Measurements from ENCODE around the gene ARL13B.

Gene ARL13B

GRCh38 chr3:94062513-94063404, 82.8 kb downstream of the ARL13B start, which contains the start of the genes DHFR2 and NSUN3:
Gene DHFR2, minus strand, starts transcription at chr3:94062916. Its CDS starts 1,405 bp downstream, at chr3:94061511.
Gene NSUN3, plus strand, starts transcription at chr3:94063061. Its CDS starts 66 bp downstream, at chr3:94063127.
- no peaks in the 10 kb centered on the region for H3K27me3 ChIP-seq (ENCODE audit: control insufficient read depth, low read length)
- peaks cover 41% of the 10 kb centered on the region for H3K36me3 ChIP-seq (ENCODE audit: control insufficient read depth, low read length)
- peaks cover 32% of the 10 kb centered on the region for H3K4me1 ChIP-seq (ENCODE audit: control insufficient read depth, low read length)
- no peaks in the 10 kb centered on the region; the same call in 1 of the 2 replicates for H3K9me3 ChIP-seq (ENCODE audit: control insufficient read depth, insufficient read depth, low read length)
- peaks cover 57% of the 10 kb centered on the region for H3K79me2 ChIP-seq (ENCODE audit: control insufficient read depth, low read length)
- no peaks in the 10 kb centered on the region for H4K20me1 ChIP-seq (ENCODE audit: control insufficient read depth, insufficient read depth, low read depth, low read length)
- no peaks in the 10 kb centered on the region for H3F3A ChIP-seq (ENCODE audit: control insufficient read depth, insufficient read depth)
- H3K4me3 ChIP-seq (ENCODE audit: low read length) = peak within 1 kb of the TSS; percentile 79
- H3K9me2 ChIP-seq (replicated peaks; ENCODE audit: control insufficient read depth, low read length) = no peaks in the 10 kb centered on the region
- H3K27ac ChIP-seq (ENCODE audit: low read depth, low read length) = peak within 1 kb of the TSS; percentile 80
- peak within 1 kb of the TSS; percentile 68 for H3K4me2 ChIP-seq (ENCODE audit: low read length)
- TF ChIP-seq EZH2phosphoT487 (IDR thresholded peaks at IDR 0.05; ENCODE audit: borderline replicate concordance, low read length) (no peak), CTCF (IDR thresholded peaks at IDR 0.05; ENCODE audit: low read depth, low read length, poor library complexity, severe bottlenecking) (no peak)

GRCh38 chr3:94063496-94064119, 83.7 kb downstream of the ARL13B start:
- Histone ChIP-seq H3K4me1 (ENCODE audit: control insufficient read depth, low read length) (peaks cover 32% of the 10 kb centered on the region), H3K27ac (ENCODE audit: low read depth, low read length) (peak overlapping the region; percentile 80), H3K9me2 (replicated peaks; ENCODE audit: control insufficient read depth, low read length) (no peaks in the 10 kb centered on the region), H3K27me3 (ENCODE audit: control insufficient read depth, low read length) (no peaks in the 10 kb centered on the region), H3K79me2 (ENCODE audit: control insufficient read depth, low read length) (peaks cover 58% of the 10 kb centered on the region), H3K9me3 (ENCODE audit: control insufficient read depth, insufficient read depth, low read length) (no peaks in the 10 kb centered on the region; the same call in 1 of the 2 replicates), H4K20me1 (ENCODE audit: control insufficient read depth, insufficient read depth, low read depth, low read length) (no peaks in the 10 kb centered on the region), H3F3A (ENCODE audit: control insufficient read depth, insufficient read depth) (no peaks in the 10 kb centered on the region), H3K36me3 (ENCODE audit: control insufficient read depth, low read length) (peaks cover 42% of the 10 kb centered on the region), H3K4me3 (ENCODE audit: low read length) (peak overlapping the region; percentile 79), H3K4me2 (ENCODE audit: low read length) (peak overlapping the region; percentile 68)
- TF ChIP-seq CTCF (IDR thresholded peaks at IDR 0.05; ENCODE audit: low read depth, low read length, poor library complexity, severe bottlenecking) (no peak), EZH2phosphoT487 (IDR thresholded peaks at IDR 0.05; ENCODE audit: borderline replicate concordance, low read length) (no peak)

- H3K27me3 ChIP-seq (ENCODE audit: control insufficient read depth, low read length) = no peaks in the 10 kb centered on the region
- H3K9me2 ChIP-seq (replicated peaks; ENCODE audit: control insufficient read depth, low read length) = no peaks in the 10 kb centered on the region
- H4K20me1 ChIP-seq (ENCODE audit: control insufficient read depth, insufficient read depth, low read depth, low read length) = no peaks in the 10 kb centered on the region
- peaks cover 58% of the 10 kb centered on the region for H3K79me2 ChIP-seq (ENCODE audit: control insufficient read depth, low read length)
- no peaks in the 10 kb centered on the region; the same call in 1 of the 2 replicates for H3K9me3 ChIP-seq (ENCODE audit: control insufficient read depth, insufficient read depth, low read length)
- H3K27ac ChIP-seq (ENCODE audit: low read depth, low read length) = no peak overlapping the region
- peak overlapping the region; percentile 68 for H3K4me2 ChIP-seq (ENCODE audit: low read length)
- H3K4me3 ChIP-seq (ENCODE audit: low read length) = peak overlapping the region; percentile 79
- H3K36me3 ChIP-seq (ENCODE audit: control insufficient read depth, low read length) = peaks cover 44% of the 10 kb centered on the region
- H3F3A ChIP-seq (ENCODE audit: control insufficient read depth, insufficient read depth) = 0 out of 2 replicates have a peak, but pooled peaks cover 2% of the 10 kb centered on the region
- peaks cover 36% of the 10 kb centered on the region for H3K4me1 ChIP-seq (ENCODE audit: control insufficient read depth, low read length)
- TF ChIP-seq CTCF (IDR thresholded peaks at IDR 0.05; ENCODE audit: low read depth, low read length, poor library complexity, severe bottlenecking) (no peak), EZH2phosphoT487 (IDR thresholded peaks at IDR 0.05; ENCODE audit: borderline replicate concordance, low read length) (no peak)
Observed at GRCh38 chr3:94064243-94064860, 84.4 kb downstream of the ARL13B start.

All from DOHH2 (cell line).